OCI-LY7 (cell line): ENCODE results near the gene C13orf42.

Experiments used
- CTCF ChIP-seq: fragments of 200-600 bp; sonication (generic); conservative IDR thresholded peaks from 2 replicates; pipeline ENCODE4 v1.5.1; 2014; ENCODE audit warnings: mild to moderate bottlenecking, antibody characterized with exemption, low read length, moderate library complexity, mixed read lengths
- EZH2phosphoT487 ChIP-seq: fragments of 200-600 bp; sonication (generic); IDR thresholded peaks from 2 replicates; pipeline ENCODE4 v1.6.1; 2018; ENCODE audit warnings: low read depth, borderline replicate concordance, mild to moderate bottlenecking, mixed run types, antibody characterized with exemption, low read length, moderate library complexity, mixed read lengths

- TF ChIP-seq CTCF (no peak), EZH2phosphoT487 (no peak)
These were observed 19.3 kb upstream of the C13orf42 start for GRCh38 chr13:51130348-51130747.
